ENCODE data around the gene FOXR1.
A peak's percentile ranks its signal among the peaks of the same experiment; 100 is the strongest.

The FOXR1 gene

GRCh38 chr11:119028346-119029068 lies 56.9 kb downstream of the FOXR1 start:
- DNase-seq = no peak

GRCh38 chr11:119029069-119029339 lies 57.4 kb downstream of the FOXR1 start:
- peak; percentile 81 for DNase-seq

- DNase-seq = peak; percentile 67
Measured at GRCh38 chr11:119029340-119030028, 57.9 kb downstream of the FOXR1 start.

- no peak for DNase-seq
Measured at GRCh38 chr11:119030029-119030328, 58.4 kb downstream of the FOXR1 start.

- peak; percentile 99 for DNase-seq
Measured at GRCh38 chr11:119030329-119031047, 58.9 kb downstream of the FOXR1 start, which contains the start of gene SLC37A4. SLC37A4 (minus strand) TSS chr11:119030877.
